ENCODE measurements around the gene EXOC6.

EXOC6 gene

GRCh38 chr10:93027508-93027907, 179.2 kb downstream of the EXOC6 start:
- no peak for DNase-seq (ENCODE audit: low spot score)

GRCh38 chr10:93028883-93029282, 180.6 kb downstream of the EXOC6 start:
- no peak for DNase-seq (ENCODE audit: low spot score)

- no peak for DNase-seq (ENCODE audit: low spot score)
These were observed 182.1 kb downstream of the EXOC6 start for GRCh38 chr10:93030409-93030808.

- no peak for DNase-seq (ENCODE audit: low spot score)
These were observed 183.9 kb downstream of the EXOC6 start for GRCh38 chr10:93032105-93032808.

- DNase-seq (ENCODE audit: low spot score): no peak
These were observed 184.5 kb downstream of the EXOC6 start for GRCh38 chr10:93032809-93033137.

GRCh38 chr10:93034426-93034825, 186.1 kb downstream of the EXOC6 start:
- no peak for DNase-seq (ENCODE audit: low spot score)

- DNase-seq (ENCODE audit: low spot score): no peak
These were observed 190.8 kb downstream of the EXOC6 start for GRCh38 chr10:93039110-93039509.

GRCh38 chr10:93039721-93040120, 191.4 kb downstream of the EXOC6 start:
- DNase-seq (ENCODE audit: low spot score): peak; percentile 41

- DNase-seq (ENCODE audit: low spot score): no peak
These were observed 206.2 kb downstream of the EXOC6 start for GRCh38 chr10:93054486-93054885.

GRCh38 chr10:93058139-93058538, 209.8 kb downstream of the EXOC6 start:
- DNase-seq (ENCODE audit: low spot score): no peak

GRCh38 chr10:93059975-93060886, 211.9 kb downstream of the EXOC6 start, which contains the start of gene CYP26C1:
Gene CYP26C1 (plus strand): TSS chr10:93060798. CDS start chr10:93061264, 466 bp downstream.
- no peak for DNase-seq (ENCODE audit: low spot score)

- DNase-seq (ENCODE audit: low spot score): no peak
These were observed 212.7 kb downstream of the EXOC6 start for GRCh38 chr10:93060887-93061593.

- DNase-seq (ENCODE audit: low spot score): no peak
These were observed 213.5 kb downstream of the EXOC6 start for GRCh38 chr10:93061594-93062513.

GRCh38 chr10:93062514-93063143, 214.3 kb downstream of the EXOC6 start:
- DNase-seq (ENCODE audit: low spot score): peak; percentile 82

GRCh38 chr10:93063144-93063976, 215.0 kb downstream of the EXOC6 start:
- DNase-seq (ENCODE audit: low spot score): no peak

- no peak for DNase-seq (ENCODE audit: low spot score)
These were observed 215.8 kb downstream of the EXOC6 start for GRCh38 chr10:93063977-93064660.

GRCh38 chr10:93064874-93065660, 216.7 kb downstream of the EXOC6 start:
- DNase-seq (ENCODE audit: low spot score): no peak

- no peak for DNase-seq (ENCODE audit: low spot score)
These were observed 217.6 kb downstream of the EXOC6 start for GRCh38 chr10:93065675-93066543.
